OCI-LY3 (cell line): ENCODE measurements around the gene LOX.

Experiments used
- CTCF ChIP-seq: fragments of 200-600, 300-600 bp; sonication (generic); IDR thresholded peaks from 2 replicates; pipeline ENCODE4 v1.5.1; 2014; ENCODE audit warnings: antibody characterized with exemption, low read length, low read depth
- EZH2phosphoT487 ChIP-seq: fragments of 200-600 bp; shearing (Covaris generic); IDR thresholded peaks from 2 replicates; pipeline ENCODE4 v1.6.1; 2018; ENCODE audit warnings: antibody characterized with exemption, mixed run types, low read depth

GRCh38 chr5:122054266-122054665 is 23.8 kb downstream of the LOX start:
- TF ChIP-seq CTCF (no peak), EZH2phosphoT487 (no peak)
